Fibroblast of mammary gland (primary cell): ENCODE data around the gene RETREG3.

Experiments
- DNase-seq: peaks from one replicate; pipeline ENCODE4 v3.0.0-alpha.2; 2010; ENCODE audit warnings: low read depth
- H3K4me3 ChIP-seq: 2 replicates; pipeline ENCODE4 v1.5.1; 2011; ENCODE audit warnings: low read depth, mild to moderate bottlenecking, low read length, moderate library complexity; ENCODE audit not compliant: control insufficient read depth
- TF ChIP-seq, protein P1 (sequence below): conservative IDR thresholded peaks from 2 replicates; pipeline ENCODE4 v1.5.1; 2011; ENCODE audit warnings: low read depth, low read length, inconsistent platforms; ENCODE audit not compliant: control insufficient read depth, insufficient read depth

Gene RETREG3

DNA sequence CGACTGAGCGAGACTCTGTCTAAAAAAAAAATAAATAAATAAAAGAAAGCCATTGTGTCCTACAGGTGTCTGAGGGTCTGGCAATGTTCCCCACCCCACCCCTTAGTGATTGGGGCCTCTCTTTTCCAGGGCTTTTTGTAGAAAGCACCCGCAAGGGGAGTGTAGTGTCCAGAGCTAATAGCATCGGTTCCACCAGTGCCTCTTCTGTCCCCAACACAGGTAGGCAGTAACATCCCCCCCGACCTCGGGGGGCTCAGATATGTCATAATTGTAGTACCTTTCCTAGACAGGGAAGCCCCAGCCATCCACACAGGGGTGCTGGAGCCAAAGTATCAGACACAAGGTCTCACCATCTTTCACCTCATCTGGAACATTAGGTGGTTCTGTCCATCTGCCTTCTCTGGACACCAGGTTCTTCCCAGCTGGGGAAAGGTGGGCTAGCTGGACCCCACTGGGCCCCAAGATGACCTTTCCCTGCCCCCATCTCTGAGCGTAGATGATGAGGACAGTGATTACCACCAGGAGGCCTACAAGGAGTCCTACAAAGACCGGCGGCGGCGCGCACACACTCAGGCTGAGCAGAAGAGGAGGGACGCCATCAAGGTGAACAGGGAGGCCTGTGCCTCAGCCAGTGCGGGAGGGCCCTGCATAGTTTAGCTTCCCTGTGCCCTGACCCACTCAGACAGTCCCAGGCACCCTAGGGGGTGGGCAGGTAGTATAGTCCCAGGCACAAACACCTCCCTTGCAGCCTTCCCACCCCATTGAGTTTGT is 40.6 kb downstream of the RETREG3 start:
- no peak for DNase-seq
- TF ChIP-seq, protein P1, sequence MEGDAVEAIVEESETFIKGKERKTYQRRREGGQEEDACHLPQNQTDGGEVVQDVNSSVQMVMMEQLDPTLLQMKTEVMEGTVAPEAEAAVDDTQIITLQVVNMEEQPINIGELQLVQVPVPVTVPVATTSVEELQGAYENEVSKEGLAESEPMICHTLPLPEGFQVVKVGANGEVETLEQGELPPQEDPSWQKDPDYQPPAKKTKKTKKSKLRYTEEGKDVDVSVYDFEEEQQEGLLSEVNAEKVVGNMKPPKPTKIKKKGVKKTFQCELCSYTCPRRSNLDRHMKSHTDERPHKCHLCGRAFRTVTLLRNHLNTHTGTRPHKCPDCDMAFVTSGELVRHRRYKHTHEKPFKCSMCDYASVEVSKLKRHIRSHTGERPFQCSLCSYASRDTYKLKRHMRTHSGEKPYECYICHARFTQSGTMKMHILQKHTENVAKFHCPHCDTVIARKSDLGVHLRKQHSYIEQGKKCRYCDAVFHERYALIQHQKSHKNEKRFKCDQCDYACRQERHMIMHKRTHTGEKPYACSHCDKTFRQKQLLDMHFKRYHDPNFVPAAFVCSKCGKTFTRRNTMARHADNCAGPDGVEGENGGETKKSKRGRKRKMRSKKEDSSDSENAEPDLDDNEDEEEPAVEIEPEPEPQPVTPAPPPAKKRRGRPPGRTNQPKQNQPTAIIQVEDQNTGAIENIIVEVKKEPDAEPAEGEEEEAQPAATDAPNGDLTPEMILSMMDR, result no peak
- H3K4me3 ChIP-seq, result no peak overlapping the region

DNA sequence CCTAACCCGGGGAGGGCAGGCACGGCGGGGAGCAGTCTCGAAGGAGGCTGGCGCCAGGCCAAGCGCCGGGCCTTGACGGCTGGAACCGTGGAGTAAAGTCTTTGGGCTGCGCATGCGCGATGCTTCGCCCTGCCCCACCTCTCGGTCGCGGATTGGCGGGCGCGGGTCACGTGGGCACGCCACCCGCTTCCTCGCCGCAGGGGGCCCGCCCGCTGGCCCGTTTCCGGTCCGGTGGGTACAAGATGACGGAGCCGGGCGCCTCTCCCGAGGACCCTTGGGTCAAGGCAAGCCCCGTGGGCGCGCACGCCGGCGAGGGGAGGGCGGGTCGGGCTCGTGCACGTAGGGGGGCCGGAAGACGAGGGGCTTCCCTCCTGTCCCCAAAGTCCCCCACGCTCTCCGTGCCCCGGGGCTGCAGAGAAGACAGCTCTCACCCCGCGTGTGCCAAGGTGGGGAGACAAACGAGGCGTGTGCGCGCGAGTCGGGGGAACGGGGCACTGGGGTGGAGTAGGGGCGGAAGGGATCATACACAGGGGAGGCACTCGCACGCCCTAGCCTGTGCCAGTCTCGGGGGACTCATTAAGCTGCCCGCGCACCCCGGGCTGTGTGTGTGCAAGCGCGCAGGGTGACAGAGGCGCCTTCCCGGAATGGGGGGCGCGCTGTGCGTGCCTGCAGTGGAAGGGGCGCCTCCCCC is 42.1 kb downstream of the RETREG3 start, which contains the start of gene MLX:
TSS of gene MLX (plus strand) at position 218 of the 691 bp plus-strand sequence. CDS start at position 243, 25 bp downstream.
- DNase-seq, result peak; percentile 86
- TF ChIP-seq, protein P1, result no peak
- H3K4me3 ChIP-seq, result peak within 1 kb of the TSS; percentile 85

DNA sequence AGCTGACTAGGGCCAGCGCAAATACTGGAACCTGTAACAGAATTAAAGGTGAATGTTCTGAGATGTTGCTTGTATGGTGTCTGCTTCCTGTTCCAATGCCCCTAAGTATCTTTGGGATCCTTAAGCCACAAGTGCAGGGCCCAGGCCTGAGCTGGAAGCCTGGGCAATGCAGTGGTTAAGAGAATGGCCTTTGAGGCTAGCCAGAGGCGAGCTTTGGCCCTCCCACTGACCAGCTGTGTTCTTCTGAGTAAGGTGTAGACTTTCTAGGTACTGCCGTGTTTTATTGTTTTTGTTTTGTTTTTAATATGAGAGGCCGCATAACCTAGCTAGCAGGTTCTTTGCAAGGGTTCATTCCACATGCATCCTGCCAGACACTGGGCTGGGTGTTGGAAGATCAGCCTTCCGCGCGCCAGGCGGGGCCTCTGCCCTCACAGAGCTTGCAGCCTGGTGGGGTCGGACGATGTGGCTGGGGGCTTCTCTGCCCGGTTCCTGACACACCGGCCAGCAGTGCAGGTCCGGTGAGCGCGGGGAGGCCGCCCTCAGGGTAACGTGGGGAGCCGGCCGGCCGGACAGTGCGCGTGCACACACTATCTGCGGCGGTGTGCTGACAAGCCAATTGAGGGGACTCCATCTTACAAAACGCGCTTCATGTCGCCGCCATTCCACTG is 42.8 kb downstream of the RETREG3 start:
- H3K4me3 ChIP-seq, result peak overlapping the region; percentile 85
- TF ChIP-seq, protein P1, result no peak
- no peak for DNase-seq

DNA sequence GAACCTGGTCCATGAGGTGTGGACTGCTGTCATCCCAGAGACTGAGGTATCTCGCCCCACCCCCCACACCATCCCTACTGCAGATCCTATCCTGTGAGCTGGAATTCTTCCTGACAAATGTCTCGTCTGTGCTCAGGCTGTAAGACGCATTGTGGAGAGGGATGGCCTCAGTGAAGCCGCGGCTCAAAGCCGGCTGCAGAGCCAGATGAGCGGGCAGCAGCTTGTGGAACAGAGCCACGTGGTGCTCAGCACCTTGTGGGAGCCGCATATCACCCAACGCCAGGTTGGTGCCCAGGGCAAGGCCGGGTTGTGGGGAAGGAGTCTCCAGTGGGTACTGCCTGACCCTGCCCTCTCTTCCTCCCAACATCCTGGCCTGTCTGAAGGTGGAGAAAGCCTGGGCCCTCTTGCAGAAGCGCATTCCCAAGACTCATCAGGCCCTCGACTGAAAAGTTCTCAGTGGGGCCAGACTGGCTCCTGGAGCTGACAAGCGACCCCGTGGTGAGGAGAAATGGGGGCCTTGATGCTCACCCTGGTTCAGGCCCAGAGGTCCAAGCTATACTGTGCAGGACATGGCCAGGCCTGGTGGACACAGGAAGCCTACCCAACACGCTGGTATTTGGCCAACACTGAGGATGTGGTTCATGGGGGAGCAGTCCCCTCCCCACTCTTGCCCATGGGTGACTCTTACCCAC is 43.5 kb downstream of the RETREG3 start:
- no peak overlapping the region for H3K4me3 ChIP-seq
- TF ChIP-seq, protein P1, result no peak
- DNase-seq, result no peak

DNA sequence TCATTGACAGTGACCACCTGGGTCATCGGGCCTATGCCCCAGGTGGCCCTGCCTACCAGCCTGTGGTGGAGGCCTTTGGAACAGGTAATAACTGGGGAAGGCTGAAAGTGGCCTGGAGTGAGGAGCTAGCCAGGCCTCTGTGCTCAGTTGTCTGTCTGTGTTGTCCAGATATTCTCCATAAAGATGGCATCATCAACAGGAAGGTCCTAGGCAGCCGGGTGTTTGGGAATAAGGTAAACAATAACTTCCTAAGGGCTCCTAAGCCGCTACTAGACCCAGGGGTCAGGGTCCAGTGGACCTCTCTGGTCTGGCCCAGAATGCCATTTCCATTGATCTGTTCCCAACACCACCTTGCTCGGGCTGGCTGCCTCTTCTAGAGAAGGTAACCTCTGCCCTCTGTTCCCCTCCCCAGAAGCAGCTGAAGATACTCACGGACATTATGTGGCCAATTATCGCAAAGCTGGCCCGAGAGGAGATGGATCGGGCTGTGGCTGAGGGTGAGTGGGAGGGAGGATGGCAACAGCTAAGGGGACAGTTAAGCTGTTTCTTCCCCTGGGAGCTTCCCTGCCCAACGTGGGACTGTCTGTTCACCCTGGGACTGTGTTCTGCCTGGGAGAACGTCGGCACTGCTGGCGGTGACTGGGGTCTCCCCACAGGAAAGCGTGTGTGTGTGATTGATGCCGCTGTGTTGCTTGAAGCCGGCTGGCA is 44.2 kb downstream of the RETREG3 start:
- no peak for DNase-seq
- no peak overlapping the region for H3K4me3 ChIP-seq
- TF ChIP-seq, protein P1, result no peak

DNA sequence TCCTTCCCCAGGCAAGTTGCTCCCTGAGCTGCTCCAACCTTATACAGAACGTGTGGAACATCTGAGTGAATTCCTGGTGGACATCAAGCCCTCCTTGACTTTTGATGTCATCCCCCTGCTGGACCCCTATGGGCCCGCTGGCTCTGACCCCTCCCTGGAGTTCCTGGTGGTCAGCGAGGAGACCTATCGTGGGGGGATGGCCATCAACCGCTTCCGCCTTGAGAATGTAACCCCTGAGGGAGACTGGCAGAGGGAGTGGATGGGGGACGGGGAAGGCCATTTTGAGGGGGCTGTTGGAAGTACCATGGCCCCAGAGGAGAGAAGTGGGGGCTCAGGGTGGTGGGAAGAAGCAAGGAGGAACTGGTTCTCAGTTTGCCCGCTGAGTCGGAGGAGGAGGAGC is 45.2 kb downstream of the RETREG3 start:
- DNase-seq, result no peak
- H3K4me3 ChIP-seq, result no peak overlapping the region
- TF ChIP-seq, protein P1, result no peak
